Peyer's patch (tissue), 4 donors: ENCODE measurements around the gene MAPK6.

Source experiments
- POLR2A ChIP-seq, 2 donors: fragments of 450-650 bp; IDR thresholded peaks; one replicate each; pipeline ENCODE4 v1.5.1; 2017; ENCODE audit warnings: antibody characterized with exemption in 2 of 2, mild to moderate bottlenecking in 2 of 2, moderate library complexity in 2 of 2
- TF ChIP-seq, protein P1 (sequence below), 6 experiments: fragments of 450-650 bp in 4 of 6; fragments of 200-600 bp in 2 of 6; sonication (generic) in 1 of 6; IDR thresholded peaks; one replicate each; pipeline ENCODE4 v1.5.1; 2017 to 2019; ENCODE audit warnings: antibody characterized with exemption in 6 of 6, mild to moderate bottlenecking in 3 of 6, moderate library complexity in 1 of 6

DNA sequence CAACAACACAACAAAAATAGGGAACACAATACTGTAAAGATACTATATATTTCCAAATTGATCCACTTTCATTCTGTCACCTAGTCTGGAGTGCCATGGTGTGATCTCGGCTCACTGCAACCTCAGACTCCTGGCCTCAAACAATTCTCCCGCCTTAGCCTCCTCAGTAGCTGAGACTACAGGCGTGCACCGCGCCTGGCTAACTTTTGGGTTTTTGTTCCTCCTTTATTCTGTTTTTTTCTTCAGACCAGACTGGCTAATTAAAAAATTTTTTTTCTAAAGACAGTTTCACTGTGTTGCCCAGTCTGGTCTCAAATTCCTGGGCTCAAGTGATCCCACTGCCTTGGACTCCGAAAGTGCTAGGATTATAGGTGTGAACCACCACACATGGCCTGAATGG, 88.2 kb downstream of the MAPK6 start:
- TF ChIP-seq, protein P1, sequence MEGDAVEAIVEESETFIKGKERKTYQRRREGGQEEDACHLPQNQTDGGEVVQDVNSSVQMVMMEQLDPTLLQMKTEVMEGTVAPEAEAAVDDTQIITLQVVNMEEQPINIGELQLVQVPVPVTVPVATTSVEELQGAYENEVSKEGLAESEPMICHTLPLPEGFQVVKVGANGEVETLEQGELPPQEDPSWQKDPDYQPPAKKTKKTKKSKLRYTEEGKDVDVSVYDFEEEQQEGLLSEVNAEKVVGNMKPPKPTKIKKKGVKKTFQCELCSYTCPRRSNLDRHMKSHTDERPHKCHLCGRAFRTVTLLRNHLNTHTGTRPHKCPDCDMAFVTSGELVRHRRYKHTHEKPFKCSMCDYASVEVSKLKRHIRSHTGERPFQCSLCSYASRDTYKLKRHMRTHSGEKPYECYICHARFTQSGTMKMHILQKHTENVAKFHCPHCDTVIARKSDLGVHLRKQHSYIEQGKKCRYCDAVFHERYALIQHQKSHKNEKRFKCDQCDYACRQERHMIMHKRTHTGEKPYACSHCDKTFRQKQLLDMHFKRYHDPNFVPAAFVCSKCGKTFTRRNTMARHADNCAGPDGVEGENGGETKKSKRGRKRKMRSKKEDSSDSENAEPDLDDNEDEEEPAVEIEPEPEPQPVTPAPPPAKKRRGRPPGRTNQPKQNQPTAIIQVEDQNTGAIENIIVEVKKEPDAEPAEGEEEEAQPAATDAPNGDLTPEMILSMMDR (IDR thresholded peaks at IDR 0.05) = no peak
- no peak for TF ChIP-seq POLR2A (IDR thresholded peaks at IDR 0.05)
